Measurements from ENCODE around the gene DTD1. TPM values are rescaled to one million over a fixed set of nuclear protein-coding genes. Genes with fewer than 3 reads are reported as not detected.

Gene DTD1
- total and polyA plus RNA-seq, 11 donors: 8.0 to 30.3 (median 15.6) TPM

DNA sequence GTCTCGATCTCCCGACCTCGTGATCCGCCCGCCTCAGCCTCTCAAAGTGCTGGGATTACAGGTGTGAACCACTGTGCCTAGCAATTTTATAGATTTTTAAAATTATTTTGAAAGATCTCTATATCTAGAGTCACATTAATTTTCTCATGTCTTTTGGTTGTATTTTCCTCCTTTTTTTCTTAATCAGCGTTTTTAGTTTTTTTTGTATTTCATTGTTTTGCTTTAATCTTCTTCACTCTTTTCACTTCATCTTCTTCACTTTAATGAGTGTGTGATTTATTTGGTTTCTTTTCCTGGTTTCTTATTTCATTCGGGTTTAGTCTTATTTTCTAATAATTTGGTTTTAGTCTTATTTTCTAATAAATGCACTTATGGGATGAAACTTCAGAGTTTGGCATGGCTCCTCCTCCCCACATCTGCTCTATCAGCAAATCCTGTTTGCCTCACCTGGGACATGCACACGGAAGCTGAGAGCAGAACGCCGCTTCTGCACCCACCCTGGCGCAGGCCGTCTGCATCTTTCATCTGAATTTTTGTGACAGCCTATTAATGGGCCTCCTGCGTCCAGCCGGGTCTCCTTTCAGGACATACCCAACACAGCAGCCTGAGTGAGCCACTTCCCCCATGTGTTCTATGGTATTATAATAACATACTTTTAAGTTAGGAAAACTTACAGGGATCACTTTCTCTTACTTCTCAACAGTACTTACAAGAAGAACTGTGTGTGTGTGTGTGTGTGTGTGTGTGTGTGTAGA is 35.5 kb downstream of the DTD1 start:
- no peak overlapping the region for H3K27ac ChIP-seq
- TF ChIP-seq, protein P1, sequence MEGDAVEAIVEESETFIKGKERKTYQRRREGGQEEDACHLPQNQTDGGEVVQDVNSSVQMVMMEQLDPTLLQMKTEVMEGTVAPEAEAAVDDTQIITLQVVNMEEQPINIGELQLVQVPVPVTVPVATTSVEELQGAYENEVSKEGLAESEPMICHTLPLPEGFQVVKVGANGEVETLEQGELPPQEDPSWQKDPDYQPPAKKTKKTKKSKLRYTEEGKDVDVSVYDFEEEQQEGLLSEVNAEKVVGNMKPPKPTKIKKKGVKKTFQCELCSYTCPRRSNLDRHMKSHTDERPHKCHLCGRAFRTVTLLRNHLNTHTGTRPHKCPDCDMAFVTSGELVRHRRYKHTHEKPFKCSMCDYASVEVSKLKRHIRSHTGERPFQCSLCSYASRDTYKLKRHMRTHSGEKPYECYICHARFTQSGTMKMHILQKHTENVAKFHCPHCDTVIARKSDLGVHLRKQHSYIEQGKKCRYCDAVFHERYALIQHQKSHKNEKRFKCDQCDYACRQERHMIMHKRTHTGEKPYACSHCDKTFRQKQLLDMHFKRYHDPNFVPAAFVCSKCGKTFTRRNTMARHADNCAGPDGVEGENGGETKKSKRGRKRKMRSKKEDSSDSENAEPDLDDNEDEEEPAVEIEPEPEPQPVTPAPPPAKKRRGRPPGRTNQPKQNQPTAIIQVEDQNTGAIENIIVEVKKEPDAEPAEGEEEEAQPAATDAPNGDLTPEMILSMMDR (IDR thresholded peaks at IDR 0.05): no peak
- TF ChIP-seq POLR2A (IDR thresholded peaks at IDR 0.05): no peak
- DNase-seq: no peak
- H3K4me1 ChIP-seq: no peaks in the 10 kb centered on the region
- no peaks in the 10 kb centered on the region for H3K9me3 ChIP-seq
- no peak for ATAC-seq
- WGBS, 4 donors: 90 to 94% (median 91%) methylated on average over 13 to 14 of the region's 14 CpGs
- peaks cover 0 to 5% (median 0%) of the 10 kb centered on the region in 9 donors for H3K36me3 ChIP-seq
- no peak overlapping the region for H3K4me3 ChIP-seq
- intact Hi-C loops (cut with DNase I): no loop called here
- no peaks in the 10 kb centered on the region for H3K27me3 ChIP-seq

DNA sequence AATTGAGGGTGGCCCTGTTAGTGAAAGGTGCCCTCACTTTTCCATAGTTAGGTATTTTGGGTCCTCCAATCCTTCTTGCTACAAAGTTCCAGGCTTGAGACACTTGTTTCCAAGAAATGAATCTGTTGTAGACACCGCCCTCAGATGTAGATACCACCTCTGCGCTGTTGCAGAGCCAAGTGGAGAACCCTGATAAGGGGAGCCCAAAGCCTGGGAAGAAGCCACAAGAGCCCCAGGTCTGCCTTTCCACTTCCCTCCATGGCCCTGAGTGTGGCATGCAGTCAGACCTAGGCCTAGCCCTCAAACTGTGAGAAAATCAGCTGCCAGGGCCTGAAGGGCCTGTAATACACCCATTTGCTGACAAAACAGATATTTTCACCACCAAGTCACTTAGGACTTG is 37.1 kb downstream of the DTD1 start:
- WGBS, 4 donors: 60 to 79% (median 71%) methylated on average over 2 of the region's 2 CpGs
- DNase-seq (no peak), ATAC-seq (no peak)
- Histone ChIP-seq H3K27ac (no peak overlapping the region), H3K36me3 (peaks cover 0 to 15% (median 7%) of the 10 kb centered on the region in 9 donors), H3K9me3 (no peaks in the 10 kb centered on the region), H3K27me3 (no peaks in the 10 kb centered on the region), H3K4me3 (no peak overlapping the region), H3K4me1 (no peaks in the 10 kb centered on the region)
- no peak for TF ChIP-seq POLR2A (IDR thresholded peaks at IDR 0.05)
- TF ChIP-seq, protein P1 (IDR thresholded peaks at IDR 0.05): no peak
- intact Hi-C loops (cut with DNase I): no loop called here

DNA sequence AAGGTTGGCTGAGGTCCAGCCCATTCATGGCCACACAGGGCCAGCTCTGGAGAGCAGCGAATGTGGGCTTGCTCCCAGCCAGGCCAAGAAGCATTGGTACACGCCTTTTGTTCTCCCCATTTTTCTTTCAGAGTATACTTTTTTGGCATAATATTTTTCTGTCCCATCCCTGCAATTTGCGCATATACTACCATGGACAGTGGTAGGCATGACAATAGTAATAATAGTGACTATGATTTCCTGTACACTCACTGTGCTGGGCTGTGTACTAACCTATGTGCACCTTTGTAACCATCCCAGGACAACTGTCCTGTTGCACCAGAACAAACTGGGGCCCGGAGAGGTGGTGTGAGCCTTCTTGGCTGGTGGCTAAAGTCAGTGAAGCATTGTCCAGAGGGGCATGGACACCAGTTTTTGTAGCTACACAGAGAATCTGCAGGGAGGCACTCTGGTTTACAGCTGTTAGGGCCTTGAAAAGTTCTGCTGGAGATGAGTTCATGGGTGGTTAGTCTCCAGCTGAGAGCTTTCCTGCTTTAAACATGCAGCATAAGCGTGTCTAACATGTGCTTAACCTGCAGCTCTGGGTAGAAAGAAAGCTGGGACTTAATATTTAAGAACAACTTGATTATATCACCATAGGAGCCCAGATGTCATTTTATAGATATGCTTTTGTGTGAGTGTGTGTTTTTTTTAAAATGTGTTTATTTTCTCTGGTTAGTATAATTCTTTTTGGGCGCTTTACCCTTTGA is 38.2 kb downstream of the DTD1 start:
- 83 to 95% (median 86%) methylated on average over 6 of the region's 6 CpGs for WGBS, 4 donors
- no peaks in the 10 kb centered on the region for H3K9me3 ChIP-seq
- H3K27me3 ChIP-seq: no peaks in the 10 kb centered on the region
- TF ChIP-seq, protein P1 (IDR thresholded peaks at IDR 0.05): no peak
- TF ChIP-seq POLR2A (IDR thresholded peaks at IDR 0.05): no peak
- intact Hi-C loops (cut with DNase I): no loop called here
- no peak overlapping the region for H3K27ac ChIP-seq
- H3K4me3 ChIP-seq: no peak overlapping the region
- ATAC-seq (no peak), DNase-seq (no peak)
- H3K36me3 ChIP-seq: peaks cover 0 to 17% (median 7%) of the 10 kb centered on the region in 9 donors
- H3K4me1 ChIP-seq: no peaks in the 10 kb centered on the region

DNA sequence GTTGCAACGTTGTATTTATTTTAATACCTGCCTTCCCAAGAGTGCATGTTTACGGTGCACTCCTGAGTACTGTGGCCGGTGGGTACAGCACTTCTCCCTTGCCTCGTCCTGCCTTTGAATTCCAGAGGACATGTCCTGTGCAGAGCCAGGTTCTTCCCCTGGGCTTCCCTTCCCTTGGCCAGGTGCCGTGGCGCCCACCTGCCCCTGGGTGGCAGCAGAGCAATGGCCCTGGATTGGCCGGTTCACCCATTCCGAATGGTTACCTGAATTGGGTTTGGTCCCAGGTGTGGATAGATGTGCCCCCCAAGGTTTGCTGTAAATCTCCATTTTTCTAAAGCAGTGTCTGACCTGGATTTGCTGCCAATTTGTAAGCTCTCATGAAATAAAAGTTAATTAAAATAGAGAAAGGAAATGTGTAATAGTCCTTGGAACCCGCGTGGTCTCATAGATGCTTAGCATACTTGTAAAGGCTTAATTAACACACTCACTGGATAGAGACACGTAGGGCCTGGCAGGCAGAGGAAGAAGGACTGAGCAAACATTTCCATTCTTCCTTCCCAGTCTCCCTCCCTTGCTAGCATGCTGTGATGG is 40.6 kb downstream of the DTD1 start:
- no peak overlapping the region for H3K27ac ChIP-seq
- no peak overlapping the region for H3K4me3 ChIP-seq
- no peak for TF ChIP-seq POLR2A (IDR thresholded peaks at IDR 0.05)
- TF ChIP-seq, protein P1 (IDR thresholded peaks at IDR 0.05): peak in 11 of 12 donors; percentile 13 to 50 (median 28)
- H3K4me1 ChIP-seq: no peaks in the 10 kb centered on the region
- 79 to 85% (median 84%) methylated on average over 11 of the region's 11 CpGs for WGBS, 4 donors
- intact Hi-C loops (cut with DNase I): no loop called here
- H3K27me3 ChIP-seq: no peaks in the 10 kb centered on the region
- peaks cover 0 to 18% (median 7%) of the 10 kb centered on the region in 9 donors for H3K36me3 ChIP-seq
- peak in 1 of 4 donors; percentile 38 for ATAC-seq
- H3K9me3 ChIP-seq: no peaks in the 10 kb centered on the region
- DNase-seq: no peak

Measured in heart left ventricle (tissue), 16 donors.